Measurements from ENCODE around the gene SELENOF.

Gene SELENOF

GRCh38 chr1:86913896-86914600 is at the start of gene SELENOF:
Gene SELENOF, minus strand, starts transcription at chr1:86914126. Its CDS starts 15 bp downstream, at chr1:86914111.
- no peaks in the 10 kb centered on the region for H3K9me3 ChIP-seq (ENCODE audit: control insufficient read depth, low read depth, low read length)
- H3K4me3 ChIP-seq (ENCODE audit: low read length), result peak within 1 kb of the TSS; percentile 88
- no peaks in the 10 kb centered on the region for H3K36me3 ChIP-seq (ENCODE audit: control insufficient read depth, low read depth, low read length)
- peak within 1 kb of the TSS; percentile 89 for H3K9ac ChIP-seq (ENCODE audit: low read length)
- H3K27me3 ChIP-seq (ENCODE audit: control insufficient read depth, insufficient read depth, low read length), result no peaks in the 10 kb centered on the region
- peaks cover 10% of the 10 kb centered on the region for H3K4me1 ChIP-seq (ENCODE audit: control insufficient read depth, low read depth, low read length)
- peak within 1 kb of the TSS; percentile 98 for H3K27ac ChIP-seq (ENCODE audit: low read length)

- H3K4me3 ChIP-seq (ENCODE audit: low read length), result no peak overlapping the region
- no peaks in the 10 kb centered on the region for H3K36me3 ChIP-seq (ENCODE audit: control insufficient read depth, low read depth, low read length)
- no peaks in the 10 kb centered on the region for H3K9me3 ChIP-seq (ENCODE audit: control insufficient read depth, low read depth, low read length)
- no peaks in the 10 kb centered on the region for H3K4me1 ChIP-seq (ENCODE audit: control insufficient read depth, low read depth, low read length)
- H3K27ac ChIP-seq (ENCODE audit: low read length), result no peak overlapping the region
- H3K9ac ChIP-seq (ENCODE audit: low read length), result no peak overlapping the region
- H3K27me3 ChIP-seq (ENCODE audit: control insufficient read depth, insufficient read depth, low read length), result no peaks in the 10 kb centered on the region
Measured at GRCh38 chr1:86960548-86960947, 46.6 kb upstream of the SELENOF start.

GRCh38 chr1:86957221-86957620 is 43.3 kb upstream of the SELENOF start:
- H3K36me3 ChIP-seq (ENCODE audit: control insufficient read depth, low read depth, low read length), result no peaks in the 10 kb centered on the region
- no peaks in the 10 kb centered on the region for H3K27me3 ChIP-seq (ENCODE audit: control insufficient read depth, insufficient read depth, low read length)
- H3K4me1 ChIP-seq (ENCODE audit: control insufficient read depth, low read depth, low read length), result no peaks in the 10 kb centered on the region
- no peak overlapping the region for H3K4me3 ChIP-seq (ENCODE audit: low read length)
- no peaks in the 10 kb centered on the region for H3K9me3 ChIP-seq (ENCODE audit: control insufficient read depth, low read depth, low read length)
- H3K27ac ChIP-seq (ENCODE audit: low read length), result no peak overlapping the region
- H3K9ac ChIP-seq (ENCODE audit: low read length), result no peak overlapping the region

- Histone ChIP-seq H3K4me1 (ENCODE audit: control insufficient read depth, low read depth, low read length) (no peaks in the 10 kb centered on the region), H3K27me3 (ENCODE audit: control insufficient read depth, insufficient read depth, low read length) (no peaks in the 10 kb centered on the region), H3K9me3 (ENCODE audit: control insufficient read depth, low read depth, low read length) (no peaks in the 10 kb centered on the region), H3K27ac (ENCODE audit: low read length) (no peak overlapping the region), H3K4me3 (ENCODE audit: low read length) (no peak overlapping the region), H3K36me3 (ENCODE audit: control insufficient read depth, low read depth, low read length) (no peaks in the 10 kb centered on the region), H3K9ac (ENCODE audit: low read length) (no peak overlapping the region)
Measured at GRCh38 chr1:86956221-86956620, 42.3 kb upstream of the SELENOF start.

GRCh38 chr1:86955678-86956077 is 41.8 kb upstream of the SELENOF start:
- no peaks in the 10 kb centered on the region for H3K9me3 ChIP-seq (ENCODE audit: control insufficient read depth, low read depth, low read length)
- H3K27me3 ChIP-seq (ENCODE audit: control insufficient read depth, insufficient read depth, low read length), result no peaks in the 10 kb centered on the region
- no peak overlapping the region for H3K27ac ChIP-seq (ENCODE audit: low read length)
- H3K4me3 ChIP-seq (ENCODE audit: low read length), result no peak overlapping the region
- H3K4me1 ChIP-seq (ENCODE audit: control insufficient read depth, low read depth, low read length), result no peaks in the 10 kb centered on the region
- no peaks in the 10 kb centered on the region for H3K36me3 ChIP-seq (ENCODE audit: control insufficient read depth, low read depth, low read length)
- H3K9ac ChIP-seq (ENCODE audit: low read length), result no peak overlapping the region

- no peaks in the 10 kb centered on the region for H3K4me1 ChIP-seq (ENCODE audit: control insufficient read depth, low read depth, low read length)
- H3K9ac ChIP-seq (ENCODE audit: low read length), result no peak overlapping the region
- H3K9me3 ChIP-seq (ENCODE audit: control insufficient read depth, low read depth, low read length), result no peaks in the 10 kb centered on the region
- no peak overlapping the region for H3K4me3 ChIP-seq (ENCODE audit: low read length)
- H3K27ac ChIP-seq (ENCODE audit: low read length), result no peak overlapping the region
- no peaks in the 10 kb centered on the region for H3K27me3 ChIP-seq (ENCODE audit: control insufficient read depth, insufficient read depth, low read length)
- no peaks in the 10 kb centered on the region for H3K36me3 ChIP-seq (ENCODE audit: control insufficient read depth, low read depth, low read length)
Measured at GRCh38 chr1:86953167-86953566, 39.2 kb upstream of the SELENOF start.

- Histone ChIP-seq H3K36me3 (ENCODE audit: control insufficient read depth, low read depth, low read length) (no peaks in the 10 kb centered on the region), H3K27ac (ENCODE audit: low read length) (no peak overlapping the region), H3K4me1 (ENCODE audit: control insufficient read depth, low read depth, low read length) (no peaks in the 10 kb centered on the region), H3K9ac (ENCODE audit: low read length) (no peak overlapping the region), H3K9me3 (ENCODE audit: control insufficient read depth, low read depth, low read length) (no peaks in the 10 kb centered on the region), H3K27me3 (ENCODE audit: control insufficient read depth, insufficient read depth, low read length) (no peaks in the 10 kb centered on the region), H3K4me3 (ENCODE audit: low read length) (no peak overlapping the region)
Measured at GRCh38 chr1:86951430-86951829, 37.5 kb upstream of the SELENOF start.

- H3K27ac ChIP-seq (ENCODE audit: low read length), result no peak overlapping the region
Measured at GRCh38 chr1:86950712-86951419, 36.9 kb upstream of the SELENOF start.

GRCh38 chr1:86948212-86948611 is 34.3 kb upstream of the SELENOF start:
- no peaks in the 10 kb centered on the region for H3K9me3 ChIP-seq (ENCODE audit: control insufficient read depth, low read depth, low read length)
- no peaks in the 10 kb centered on the region for H3K36me3 ChIP-seq (ENCODE audit: control insufficient read depth, low read depth, low read length)
- no peak overlapping the region for H3K27ac ChIP-seq (ENCODE audit: low read length)

More at GRCh38 chr1:86950712-86951419, 36.9 kb upstream of the SELENOF start:
- Histone ChIP-seq H3K9me3 (ENCODE audit: control insufficient read depth, low read depth, low read length) (no peaks in the 10 kb centered on the region), H3K27me3 (ENCODE audit: control insufficient read depth, insufficient read depth, low read length) (no peaks in the 10 kb centered on the region), H3K4me3 (ENCODE audit: low read length) (no peak overlapping the region), H3K36me3 (ENCODE audit: control insufficient read depth, low read depth, low read length) (no peaks in the 10 kb centered on the region), H3K4me1 (ENCODE audit: control insufficient read depth, low read depth, low read length) (no peaks in the 10 kb centered on the region), H3K9ac (ENCODE audit: low read length) (no peak overlapping the region)

GRCh38 chr1:86942743-86943142 is 28.8 kb upstream of the SELENOF start:
- no peak overlapping the region for H3K27ac ChIP-seq (ENCODE audit: low read length)

More at GRCh38 chr1:86948212-86948611, 34.3 kb upstream of the SELENOF start:
- Histone ChIP-seq H3K4me3 (ENCODE audit: low read length) (no peak overlapping the region), H3K27me3 (ENCODE audit: control insufficient read depth, insufficient read depth, low read length) (no peaks in the 10 kb centered on the region), H3K9ac (ENCODE audit: low read length) (no peak overlapping the region), H3K4me1 (ENCODE audit: control insufficient read depth, low read depth, low read length) (no peaks in the 10 kb centered on the region)

GRCh38 chr1:86942042-86942441 is 28.1 kb upstream of the SELENOF start:
- Histone ChIP-seq H3K27ac (ENCODE audit: low read length) (no peak overlapping the region), H3K9me3 (ENCODE audit: control insufficient read depth, low read depth, low read length) (no peaks in the 10 kb centered on the region), H3K9ac (ENCODE audit: low read length) (no peak overlapping the region), H3K4me1 (ENCODE audit: control insufficient read depth, low read depth, low read length) (peaks cover 17% of the 10 kb centered on the region), H3K36me3 (ENCODE audit: control insufficient read depth, low read depth, low read length) (no peaks in the 10 kb centered on the region), H3K4me3 (ENCODE audit: low read length) (no peak overlapping the region), H3K27me3 (ENCODE audit: control insufficient read depth, insufficient read depth, low read length) (no peaks in the 10 kb centered on the region)

More at GRCh38 chr1:86942743-86943142, 28.8 kb upstream of the SELENOF start:
- H3K36me3 ChIP-seq (ENCODE audit: control insufficient read depth, low read depth, low read length), result no peaks in the 10 kb centered on the region
- H3K27me3 ChIP-seq (ENCODE audit: control insufficient read depth, insufficient read depth, low read length), result no peaks in the 10 kb centered on the region
- no peaks in the 10 kb centered on the region for H3K9me3 ChIP-seq (ENCODE audit: control insufficient read depth, low read depth, low read length)
- H3K4me1 ChIP-seq (ENCODE audit: control insufficient read depth, low read depth, low read length), result peaks cover 17% of the 10 kb centered on the region
- H3K4me3 ChIP-seq (ENCODE audit: low read length), result no peak overlapping the region
- H3K9ac ChIP-seq (ENCODE audit: low read length), result no peak overlapping the region

GRCh38 chr1:86940599-86940998 is 26.7 kb upstream of the SELENOF start:
- Histone ChIP-seq H3K4me1 (ENCODE audit: control insufficient read depth, low read depth, low read length) (peaks cover 17% of the 10 kb centered on the region), H3K9me3 (ENCODE audit: control insufficient read depth, low read depth, low read length) (no peaks in the 10 kb centered on the region), H3K27me3 (ENCODE audit: control insufficient read depth, insufficient read depth, low read length) (no peaks in the 10 kb centered on the region), H3K9ac (ENCODE audit: low read length) (no peak overlapping the region), H3K36me3 (ENCODE audit: control insufficient read depth, low read depth, low read length) (no peaks in the 10 kb centered on the region), H3K27ac (ENCODE audit: low read length) (no peak overlapping the region), H3K4me3 (ENCODE audit: low read length) (no peak overlapping the region)
